SK-N-SH (cell line): ENCODE measurements around the gene YIF1B. TPM values are rescaled to one million over a fixed set of nuclear protein-coding genes. Genes with fewer than 3 reads are reported as not detected.

Experiments
- CTCF ChIA-PET: fragments of 300-600, 350-600 bp; formaldehyde crosslinking; extraction: SDS; loops from one replicate; lab custom pipeline; 2021; lab: Yijun Ruan, JAX
- POLR2A ChIA-PET: fragments of 350-600 bp; sonication (Branson Sonifier 250); formaldehyde crosslinking; extraction: SDS; loops from one replicate; lab custom pipeline; 2020; ENCODE audit warnings: antibody characterized with exemption, inconsistent platforms; lab: Yijun Ruan, JAX
- DNase-seq: peaks from one replicate; pipeline ENCODE4 v3.0.0; 2012
- H2AFZ ChIP-seq: fragments of 200-600 bp; sonication (generic); 2 replicates; pipeline ENCODE4 v1.8.1; 2016; ENCODE audit warnings: antibody characterized with exemption, mild to moderate bottlenecking, low read depth
- H3F3A ChIP-seq: fragments of 200-600 bp; sonication (generic); replicated peaks from 2 replicates; pipeline ENCODE3; 2016; ENCODE audit warnings: antibody characterized with exemption, mild to moderate bottlenecking; ENCODE audit not compliant: insufficient read depth
- H3K27ac ChIP-seq, 2 experiments: fragments of 200-500 bp in 1 of 2; fragments of 200-600 bp in 1 of 2; sonication (Bioruptor generic) in 1 of 2; sonication (generic), shearing (Covaris generic) in 1 of 2; 2 replicates each; pipeline versions ENCODE4 v1.5.1 to v1.6.1; 2014 to 2016; ENCODE audit warnings: low read depth in 2 of 2, inconsistent platforms in 1 of 2, low read length in 1 of 2, mild to moderate bottlenecking in 1 of 2, mixed read lengths in 1 of 2
- H3K27me3 ChIP-seq: fragments of 200-600 bp; sonication (generic), shearing (Covaris generic); 2 replicates; pipeline ENCODE4 v1.6.1; 2016; ENCODE audit warnings: mixed run types; ENCODE audit not compliant: insufficient read depth
- H3K36me3 ChIP-seq, 2 experiments: fragments of 200-500 bp in 1 of 2; fragments of 200-600 bp in 1 of 2; sonication (Bioruptor generic) in 1 of 2; sonication (generic) in 1 of 2; replicated peaks in 1 of 2; 2 replicates each; pipeline versions ENCODE3 to v1.5.1; 2014 to 2016; ENCODE audit warnings: low read length in 1 of 2, mild to moderate bottlenecking in 1 of 2; ENCODE audit not compliant: insufficient read depth in 2 of 2, control insufficient read depth in 1 of 2
- H3K4me1 ChIP-seq, 2 experiments: fragments of 200-500 bp in 1 of 2; fragments of 200-600 bp in 1 of 2; sonication (Bioruptor generic) in 1 of 2; sonication (generic), shearing (Covaris generic) in 1 of 2; 2 replicates each; pipeline versions ENCODE4 v1.5.1 to v1.6.1; 2014 to 2016; ENCODE audit warnings: low read depth in 1 of 2, low read length in 1 of 2, mixed run types in 1 of 2; ENCODE audit not compliant: insufficient read depth in 2 of 2, control insufficient read depth in 1 of 2
- H3K4me2 ChIP-seq: fragments of 200-600 bp; sonication (generic), shearing (Covaris generic); 2 replicates; pipeline ENCODE4 v1.6.1; 2017; ENCODE audit warnings: mixed run types
- H3K4me3 ChIP-seq, 2 experiments: fragments of 200-500 bp in 1 of 2; fragments of 200-600 bp in 1 of 2; sonication (Bioruptor generic) in 1 of 2; sonication (generic), shearing (Covaris generic) in 1 of 2; 2 replicates each; pipeline versions ENCODE4 v1.5.1 to v1.8.1; 2014 to 2016; ENCODE audit warnings: low read depth in 2 of 2, inconsistent platforms in 1 of 2, low read length in 1 of 2, mild to moderate bottlenecking in 1 of 2, mixed read lengths in 1 of 2, moderate library complexity in 1 of 2
- H3K79me2 ChIP-seq: fragments of 200-600 bp; sonication (generic); 2 replicates; pipeline ENCODE4 v1.8.1; 2017; ENCODE audit warnings: mild to moderate bottlenecking; ENCODE audit not compliant: insufficient read depth
- H3K9ac ChIP-seq: fragments of 200-600 bp; sonication (generic); 2 replicates; pipeline ENCODE4 v1.6.1; 2017; ENCODE audit warnings: mixed run types
- H3K9me2 ChIP-seq: fragments of 200-600 bp; sonication (generic); 2 replicates; pipeline ENCODE4 v1.6.1; 2017; ENCODE audit warnings: mixed run types
- H3K9me3 ChIP-seq: fragments of 200-600 bp; sonication (generic); 2 replicates; pipeline ENCODE4 v1.6.1; 2017; ENCODE audit warnings: mixed run types, mild to moderate bottlenecking, moderate library complexity
- H4K20me1 ChIP-seq: fragments of 200-600 bp; sonication (generic); 2 replicates; pipeline ENCODE4 v1.6.1; 2017; ENCODE audit warnings: mild to moderate bottlenecking, mixed run types; ENCODE audit not compliant: insufficient read depth
- CTCF ChIP-seq: fragments of 200-600 bp; sonication (generic); IDR thresholded peaks from 2 replicates; pipeline ENCODE4 v1.6.1; 2017; ENCODE audit warnings: antibody characterized with exemption, mild to moderate bottlenecking, moderate library complexity
- EZH2phosphoT487 ChIP-seq: fragments of 200-600 bp; sonication (generic); IDR thresholded peaks from 2 replicates; pipeline ENCODE4 v1.6.1; 2017; ENCODE audit warnings: low read depth, mixed run types, mild to moderate bottlenecking, antibody characterized with exemption, moderate library complexity, borderline replicate concordance
- GATA2 ChIP-seq: sonication (generic); formaldehyde crosslinking; IDR thresholded peaks from 2 replicates; pipeline ENCODE4 v1.5.0; 2020; ENCODE audit warnings: mild to moderate bottlenecking, missing genetic modification reagents
- JUND ChIP-seq: IDR thresholded peaks from 2 replicates; pipeline ENCODE4 v1.4.0; 2012
- MAX ChIP-seq: IDR thresholded peaks from 2 replicates; pipeline ENCODE4 v1.4.0; 2012; ENCODE audit warnings: low read depth
- MXI1 ChIP-seq: IDR thresholded peaks from 2 replicates; pipeline ENCODE4 v1.6.1; 2012; ENCODE audit warnings: mild to moderate bottlenecking, low read depth, low read length, improper control_type of control experiment
- NRF1 ChIP-seq: IDR thresholded peaks from 2 replicates; pipeline ENCODE4 v1.6.1; 2012; ENCODE audit warnings: low read depth, mild to moderate bottlenecking, low read length
- RCOR1 ChIP-seq: fragments of 150-350 bp; IDR thresholded peaks from 2 replicates; pipeline ENCODE4 v1.6.1; 2017; ENCODE audit warnings: antibody characterized with exemption, low read length
- REST ChIP-seq: IDR thresholded peaks from 2 replicates; pipeline ENCODE4 v1.6.1; 2012; ENCODE audit warnings: mild to moderate bottlenecking, low read depth, low read length, moderate library complexity
- USF2 ChIP-seq: fragments of 150-350 bp; IDR thresholded peaks from 2 replicates; pipeline ENCODE4 v1.6.1; 2017; ENCODE audit warnings: antibody characterized with exemption, low read length, low read depth, borderline replicate concordance
- WGBS: methylation state at CpG from one replicate; pipeline ENCODE4 v1.1.6; 2017; ENCODE audit warnings: low lambda C conversion rate; 5-methylcytosine and 5-hydroxymethylcytosine counted together
- polyA plus RNA-seq, 3 experiments: library from polyadenylated mRNA; depleted of rRNA; stranded (reverse); fragments of >200 nt; gene quantifications; 2 replicates each; pipeline ENCODE4 v1.2.3, GENCODE V29; 2012

YIF1B gene
- polyA plus RNA-seq, 1 of the 3 experiments (the other 2 are of a cell fraction), result 121 TPM

GRCh38 chr19:38361633-38362075 lies 45.9 kb upstream of the YIF1B start:
- H3K4me3 ChIP-seq, result peak overlapping the region; percentile 58 to 89
- ChIA-PET POLR2A (interaction anchor here (0.5 to 2.1 kb wide), 5 partner anchors 13 to 669 kb away, joined by 3 to 17 read pairs (median 4); partner anchors contain the start of genes GGN, PSMD8 and SPRED3), CTCF (interaction anchor here (0.7 to 1.9 kb wide), 5 partner anchors 12 to 460 kb away, joined by 3 to 5 read pairs (median 3); partner anchors contain the start of gene FAM98C)
- H3K79me2 ChIP-seq, result no peaks in the 10 kb centered on the region
- H4K20me1 ChIP-seq, result no peaks in the 10 kb centered on the region
- H3K9ac ChIP-seq, result no peak overlapping the region; the same call in 1 of the 2 replicates
- peaks cover 36% of the 10 kb centered on the region for H3K27me3 ChIP-seq
- H2AFZ ChIP-seq, result peak overlapping the region; percentile 99
- DNase-seq, result peak; percentile 97
- WGBS, result 0% methylated on average over 13 of the region's 37 CpGs
- TF ChIP-seq REST (no peak), MXI1 (0 out of 2 replicates have a peak, but pooled peaks have one; percentile 44), CTCF (peak; percentile 16; the same call in 1 of the 2 replicates), NRF1 (0 out of 2 replicates have a peak, but pooled peaks have one; percentile 25), RCOR1 (0 out of 2 replicates have a peak, but pooled peaks have one; percentile 7), GATA2 (CRISPR knock-in tag) (no peak), JUND (no peak), EZH2phosphoT487 (no peak), MAX (no peak; the same call in 1 of the 2 replicates), USF2 (no peak)
- peak overlapping the region; percentile 98 for H3K4me2 ChIP-seq
- H3K9me2 ChIP-seq, result no peaks in the 10 kb centered on the region
- H3F3A ChIP-seq, result peaks cover 6% of the 10 kb centered on the region
- H3K27ac ChIP-seq, result peak overlapping the region in 1 of 2 experiments; percentile 85; a peak in 1 of 4 replicates
- H3K36me3 ChIP-seq, result no peaks in the 10 kb centered on the region
- H3K9me3 ChIP-seq, result no peaks in the 10 kb centered on the region
- peaks cover 0 to 10% of the 10 kb centered on the region in 2 experiments; a peak in 1 of 4 replicates for H3K4me1 ChIP-seq
